Stimulated activated CD8-positive, alpha-beta memory T cell treated with anti-CD3 and anti-CD28 coated beads, Interleukin-4, amount 100 ng/mL, for 4 hours (primary cell): ENCODE results near the gene TMEM18.
"Not testable (repeated sequence)": the region's sequence is repeated elsewhere in the genome, so short reads cannot be mapped to it uniquely, and the experiment has no call there.

Experiments used
- DNase-seq, 2 donors: peaks; one replicate each; pipeline ENCODE4 v3.0.0-alpha.2; 2020; ENCODE audit warnings: low read depth in 2 of 2, low spot score in 1 of 2

The TMEM18 gene

GRCh38 chr2:677056-677958 is at the start of gene TMEM18:
TMEM18 (minus strand) TSS chr2:677406; CDS start chr2:677345, 61 bp downstream.
- peak; percentile 78 to 85 for DNase-seq

- no peak for DNase-seq
Measured at GRCh38 chr2:726169-726568, 49.0 kb upstream of the TMEM18 start.

GRCh38 chr2:725468-725867 is 48.3 kb upstream of the TMEM18 start:
- no peak for DNase-seq

- DNase-seq = no peak
Measured at GRCh38 chr2:723761-724160, 46.6 kb upstream of the TMEM18 start.

- DNase-seq = no peak
Measured at GRCh38 chr2:720842-721241, 43.6 kb upstream of the TMEM18 start.

- no peak for DNase-seq
Measured at GRCh38 chr2:719734-720133, 42.5 kb upstream of the TMEM18 start.

- DNase-seq = no peak
Measured at GRCh38 chr2:719191-719590, 42.0 kb upstream of the TMEM18 start.

- no peak for DNase-seq
Measured at GRCh38 chr2:717661-718060, 40.5 kb upstream of the TMEM18 start.

GRCh38 chr2:715854-716560 is 38.8 kb upstream of the TMEM18 start:
- DNase-seq = no peak

- DNase-seq = no peak
Measured at GRCh38 chr2:715038-715437, 37.8 kb upstream of the TMEM18 start.

- no peak for DNase-seq
Measured at GRCh38 chr2:714005-714741, 37.0 kb upstream of the TMEM18 start.

- DNase-seq = no peak
Measured at GRCh38 chr2:710867-711665, 33.9 kb upstream of the TMEM18 start.

GRCh38 chr2:709138-709765 is 32.0 kb upstream of the TMEM18 start:
- DNase-seq = no peak

- DNase-seq = no peak
Measured at GRCh38 chr2:708667-709066, 31.5 kb upstream of the TMEM18 start.

- DNase-seq = no peak
Measured at GRCh38 chr2:705971-706511, 28.8 kb upstream of the TMEM18 start.

- not testable (repeated sequence) for DNase-seq
Measured at GRCh38 chr2:702765-703164, 25.6 kb upstream of the TMEM18 start.

- no peak for DNase-seq
Measured at GRCh38 chr2:696999-697627, 19.9 kb upstream of the TMEM18 start.

- no peak for DNase-seq
Measured at GRCh38 chr2:696463-696862, 19.3 kb upstream of the TMEM18 start.

GRCh38 chr2:694906-695510 is 17.8 kb upstream of the TMEM18 start:
- DNase-seq = no peak
